Prostate gland (tissue), 2 donors: ENCODE data around the gene ZIC3.

Source experiments
- POLR2A ChIP-seq: fragments of 450-650 bp; IDR thresholded peaks from one replicate; pipeline ENCODE4 v1.6.1; 2016; ENCODE audit warnings: antibody characterized with exemption, mild to moderate bottlenecking
- POLR2AphosphoS5 ChIP-seq: sonication (generic); formaldehyde crosslinking; IDR thresholded peaks from one replicate; pipeline ENCODE4 v1.6.1; 2017; ENCODE audit warnings: antibody characterized with exemption
- TF ChIP-seq, protein P1 (sequence below), 4 experiments: fragments of 200-600 bp in 2 of 4; fragments of 450-650 bp in 2 of 4; sonication (generic) in 2 of 4; IDR thresholded peaks; 1 replicate in 3 of 4; 2 replicates in 1 of 4; pipeline ENCODE4 v1.5.1; 2016 to 2019; ENCODE audit warnings: antibody characterized with exemption in 4 of 4, mild to moderate bottlenecking in 2 of 4, moderate library complexity in 2 of 4

DNA sequence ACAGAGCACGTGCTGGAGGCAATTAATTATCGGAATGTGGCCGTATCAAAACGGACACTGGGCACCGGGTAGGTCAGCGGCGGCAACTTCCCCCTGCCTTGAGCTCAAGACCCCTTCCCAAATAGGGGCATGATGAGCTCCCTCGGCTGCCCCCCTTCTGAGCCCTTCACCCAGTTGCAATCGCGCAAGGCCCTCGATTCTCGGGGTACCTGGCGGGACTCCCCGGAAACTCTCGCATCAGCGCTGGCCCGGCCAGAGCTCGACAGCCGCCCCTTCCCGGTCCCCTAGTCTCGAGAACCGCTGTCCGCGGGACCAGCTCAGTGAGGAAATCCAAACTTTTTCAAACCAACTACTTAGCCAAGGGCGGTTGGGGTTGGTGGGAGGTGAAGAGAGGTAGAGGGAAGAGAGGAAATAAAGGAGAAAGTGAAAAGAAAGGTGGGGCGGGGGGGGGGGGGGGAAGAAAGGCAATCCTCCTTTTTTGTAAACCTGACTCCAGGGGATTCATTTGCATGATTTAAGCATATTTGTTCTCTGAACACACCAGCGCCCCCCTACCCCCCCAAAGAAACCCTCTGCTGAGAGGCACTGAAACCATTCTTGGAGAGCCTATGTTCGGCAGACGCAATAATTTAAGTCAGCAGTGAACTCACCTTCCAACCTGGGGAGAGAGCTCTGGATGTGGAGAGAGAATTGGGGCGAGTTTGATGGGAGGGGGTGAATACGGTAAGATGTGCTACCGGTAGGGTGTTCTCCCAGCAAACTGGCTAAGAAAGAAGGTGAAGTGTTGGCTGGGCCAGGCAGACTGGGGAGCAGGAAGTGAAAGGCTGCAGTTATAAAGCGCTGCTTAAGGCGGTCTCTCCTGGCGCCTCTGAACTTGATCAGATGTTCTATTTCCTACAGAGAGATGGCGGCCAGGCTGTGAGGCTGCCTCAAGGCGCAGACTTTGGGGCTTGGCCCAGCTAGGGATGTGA lies 2.0 kb upstream of the ZIC3 start:
- TF ChIP-seq, protein P1, sequence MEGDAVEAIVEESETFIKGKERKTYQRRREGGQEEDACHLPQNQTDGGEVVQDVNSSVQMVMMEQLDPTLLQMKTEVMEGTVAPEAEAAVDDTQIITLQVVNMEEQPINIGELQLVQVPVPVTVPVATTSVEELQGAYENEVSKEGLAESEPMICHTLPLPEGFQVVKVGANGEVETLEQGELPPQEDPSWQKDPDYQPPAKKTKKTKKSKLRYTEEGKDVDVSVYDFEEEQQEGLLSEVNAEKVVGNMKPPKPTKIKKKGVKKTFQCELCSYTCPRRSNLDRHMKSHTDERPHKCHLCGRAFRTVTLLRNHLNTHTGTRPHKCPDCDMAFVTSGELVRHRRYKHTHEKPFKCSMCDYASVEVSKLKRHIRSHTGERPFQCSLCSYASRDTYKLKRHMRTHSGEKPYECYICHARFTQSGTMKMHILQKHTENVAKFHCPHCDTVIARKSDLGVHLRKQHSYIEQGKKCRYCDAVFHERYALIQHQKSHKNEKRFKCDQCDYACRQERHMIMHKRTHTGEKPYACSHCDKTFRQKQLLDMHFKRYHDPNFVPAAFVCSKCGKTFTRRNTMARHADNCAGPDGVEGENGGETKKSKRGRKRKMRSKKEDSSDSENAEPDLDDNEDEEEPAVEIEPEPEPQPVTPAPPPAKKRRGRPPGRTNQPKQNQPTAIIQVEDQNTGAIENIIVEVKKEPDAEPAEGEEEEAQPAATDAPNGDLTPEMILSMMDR (IDR thresholded peaks at IDR 0.05): no peak
- TF ChIP-seq POLR2AphosphoS5 (no peak), POLR2A (no peak)
